HG03095 (cell line): ENCODE results near the gene DYSF.

ENCODE experiments used
- ATAC-seq: cut with Tn5 transposase; IDR thresholded peaks from one replicate; pipeline ENCODE4 v1.9.1; 2021; ENCODE audit warnings: moderate library complexity; ENCODE audit not compliant: unreplicated experiment

Gene DYSF

GRCh38 chr2:71685941-71686611 lies 232.7 kb downstream of the DYSF start:
- no peak for ATAC-seq

- ATAC-seq, result no peak
Measured at GRCh38 chr2:71686781-71687180, 233.4 kb downstream of the DYSF start.

GRCh38 chr2:71687412-71687811 lies 234.1 kb downstream of the DYSF start:
- ATAC-seq, result no peak

- ATAC-seq, result no peak
Measured at GRCh38 chr2:71688530-71688929, 235.2 kb downstream of the DYSF start.

GRCh38 chr2:71689393-71689792 lies 236.0 kb downstream of the DYSF start:
- ATAC-seq, result no peak

- no peak for ATAC-seq
Measured at GRCh38 chr2:71689968-71690834, 236.8 kb downstream of the DYSF start.

- no peak for ATAC-seq
Measured at GRCh38 chr2:71690876-71691475, 237.6 kb downstream of the DYSF start.

GRCh38 chr2:71691747-71692441 lies 238.5 kb downstream of the DYSF start:
- no peak for ATAC-seq

GRCh38 chr2:71692621-71693277 lies 239.4 kb downstream of the DYSF start:
- no peak for ATAC-seq

GRCh38 chr2:71693286-71694270 lies 240.2 kb downstream of the DYSF start:
- ATAC-seq, result no peak

GRCh38 chr2:71694501-71695234 lies 241.3 kb downstream of the DYSF start:
- ATAC-seq, result no peak

- ATAC-seq, result no peak
Measured at GRCh38 chr2:71695235-71696120, 242.1 kb downstream of the DYSF start.

- no peak for ATAC-seq
Measured at GRCh38 chr2:71696381-71696780, 243.0 kb downstream of the DYSF start.

GRCh38 chr2:71697106-71698004 lies 244.0 kb downstream of the DYSF start:
- no peak for ATAC-seq

- no peak for ATAC-seq
Measured at GRCh38 chr2:71699428-71699827, 246.1 kb downstream of the DYSF start.

GRCh38 chr2:71700041-71700657 lies 246.8 kb downstream of the DYSF start:
- no peak for ATAC-seq
